Mammary epithelial cell (primary cell): ENCODE data around the gene SRGAP2C.
"Not testable (repeated sequence)": the region's sequence is repeated elsewhere in the genome, so short reads cannot be mapped to it uniquely, and the experiment has no call there.

Experiments
- CTCF ChIP-seq, 2 donors: IDR thresholded peaks in 1 of 2; conservative IDR thresholded peaks in 1 of 2; 2 replicates each; pipeline ENCODE4 v1.5.1; 2011 to 2012; ENCODE audit warnings: inconsistent platforms in 2 of 2, low read length in 2 of 2, mild to moderate bottlenecking in 2 of 2, control low read depth in 1 of 2, low read depth in 1 of 2; ENCODE audit not compliant: insufficient read depth in 1 of 2; ENCODE audit errors: extremely low read depth in 1 of 2
- EZH2 ChIP-seq: IDR thresholded peaks from 2 replicates; pipeline ENCODE4 v1.6.1; 2012; ENCODE audit warnings: low read length, inconsistent platforms, borderline replicate concordance

DNA sequence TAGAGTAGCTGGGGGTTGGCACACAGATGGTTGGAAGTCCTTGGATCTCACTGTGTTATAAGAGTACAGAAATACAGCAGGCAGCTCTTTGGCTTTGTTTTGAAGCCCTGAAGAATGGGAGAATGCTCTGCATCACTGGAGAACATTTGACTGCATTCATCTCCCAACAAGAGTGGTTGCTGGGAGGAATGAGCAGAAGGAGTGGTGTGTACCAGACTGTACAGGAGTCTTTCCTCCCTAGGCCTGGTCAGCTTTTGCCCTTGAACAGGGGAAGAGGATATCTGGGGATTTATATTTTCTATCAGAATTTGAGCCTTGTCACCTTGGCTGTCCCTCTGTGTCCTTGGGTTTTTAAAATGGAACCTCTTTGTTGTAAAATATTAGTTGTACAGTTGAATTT is 69.8 kb downstream of the SRGAP2C start:
- not testable (repeated sequence) for TF ChIP-seq CTCF (conservative IDR thresholded peaks at IDR 0.05 in 1 of 2, IDR thresholded peaks at IDR 0.05 in 1 of 2; ENCODE audit: extremely low read depth in 1 of 2, insufficient read depth in 1 of 2, low read depth in 1 of 2, low read length in 2 of 2); EZH2
